GM19397 (cell line): Measurements from ENCODE around the gene PVALB.

Experiments
- ATAC-seq: cut with Tn5 transposase; IDR thresholded peaks from one replicate; pipeline ENCODE4 v1.9.1; 2021; ENCODE audit warnings: mild to moderate bottlenecking, moderate library complexity; ENCODE audit not compliant: unreplicated experiment

PVALB gene

DNA sequence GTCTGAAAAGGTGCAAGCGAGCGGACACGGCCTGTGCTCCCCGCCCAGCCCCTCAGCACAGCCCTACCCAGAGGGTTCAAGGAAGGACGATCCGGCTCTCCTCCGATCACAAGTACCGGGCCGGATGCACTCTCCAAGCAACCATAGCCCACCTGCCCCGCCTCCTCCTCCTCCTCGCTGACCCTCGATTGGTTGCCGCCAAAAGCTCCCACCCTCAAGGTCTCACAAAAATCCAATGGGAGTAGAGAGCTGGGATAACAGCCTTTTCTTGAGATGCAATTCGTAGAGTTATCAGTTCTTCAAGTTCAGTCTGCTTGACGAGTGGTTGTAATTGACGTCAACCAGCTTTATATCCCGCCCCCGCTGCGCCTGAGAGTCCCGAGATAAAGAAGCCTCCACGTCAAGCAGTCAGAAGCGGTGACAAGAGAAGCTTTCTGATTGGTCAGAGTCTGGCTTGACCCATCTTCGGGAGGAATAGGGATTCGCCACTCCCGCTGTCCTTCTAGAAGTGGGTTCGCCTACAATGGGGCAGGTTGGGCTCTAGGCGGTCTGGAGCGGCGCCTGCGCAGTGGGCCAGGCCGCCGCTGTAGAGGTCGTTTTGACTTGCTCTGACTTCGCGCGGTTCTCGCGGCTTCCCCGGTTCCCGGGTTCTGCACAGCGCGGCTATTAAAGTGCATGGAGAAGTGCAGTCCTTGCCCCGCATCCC is 40.7 kb downstream of the PVALB start, which contains the start of gene IFT27:
Gene IFT27, minus strand, starts transcription at position 156 of the 706 bp plus-strand sequence. CDS start 412 bp downstream, outside the sequence.
- ATAC-seq = peak; percentile 88

DNA sequence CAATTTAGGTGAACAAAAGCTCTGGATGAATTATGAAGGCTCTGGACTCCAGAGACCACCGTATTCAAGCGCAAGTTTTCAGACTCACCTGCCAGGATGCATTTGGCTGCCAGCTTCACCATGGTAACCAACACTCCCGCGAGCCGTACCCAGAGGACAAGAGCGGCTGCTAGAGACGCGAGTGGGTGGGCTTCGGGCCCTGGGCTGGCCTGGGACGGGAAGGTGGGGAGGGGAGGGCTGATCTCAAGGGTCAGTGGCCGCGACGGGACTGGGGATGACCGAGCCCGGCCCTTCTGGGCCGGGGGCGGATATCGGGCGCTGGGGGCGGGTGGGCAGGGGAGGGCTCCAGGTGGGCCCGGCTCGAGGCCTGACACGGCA is 41.3 kb downstream of the PVALB start:
- ATAC-seq = no peak

DNA sequence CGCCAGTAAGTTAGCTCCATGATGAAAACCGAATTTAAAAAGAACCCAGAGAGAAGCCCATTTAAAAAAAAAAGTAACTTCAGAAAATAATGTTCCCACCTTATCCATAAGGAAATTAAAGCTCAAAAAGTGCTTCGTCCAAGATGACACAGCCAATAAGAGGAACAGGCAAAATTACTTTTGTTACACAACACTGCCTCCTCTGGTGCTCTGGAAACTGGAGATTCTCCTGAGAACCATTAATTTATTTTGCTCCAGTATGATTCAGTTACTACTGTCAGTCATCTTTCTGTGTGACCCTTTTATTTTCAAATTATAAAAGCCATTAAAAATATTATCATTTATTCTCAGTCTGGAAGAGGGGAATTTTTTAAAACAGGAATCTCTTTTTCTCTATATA is 42.9 kb downstream of the PVALB start:
- ATAC-seq = no peak

DNA sequence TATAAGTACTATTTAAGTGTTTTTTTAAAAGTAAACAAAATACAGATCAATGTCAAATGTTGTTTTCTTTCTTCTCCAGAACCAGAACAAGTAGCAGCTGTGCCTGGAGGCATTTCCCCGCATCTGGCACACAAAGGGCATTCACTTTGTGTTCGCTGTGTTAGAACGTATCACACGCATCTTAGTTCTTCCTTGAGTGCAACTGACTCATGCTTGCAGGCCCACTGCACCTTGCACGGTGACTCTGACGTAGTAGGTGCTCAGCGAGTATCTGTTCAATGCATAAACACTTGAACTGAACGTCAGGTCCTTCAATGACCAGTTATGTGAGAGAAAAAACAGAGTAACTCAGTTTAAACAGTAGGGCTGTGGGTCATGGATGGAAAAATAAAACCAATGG is 44.4 kb downstream of the PVALB start:
- no peak for ATAC-seq

DNA sequence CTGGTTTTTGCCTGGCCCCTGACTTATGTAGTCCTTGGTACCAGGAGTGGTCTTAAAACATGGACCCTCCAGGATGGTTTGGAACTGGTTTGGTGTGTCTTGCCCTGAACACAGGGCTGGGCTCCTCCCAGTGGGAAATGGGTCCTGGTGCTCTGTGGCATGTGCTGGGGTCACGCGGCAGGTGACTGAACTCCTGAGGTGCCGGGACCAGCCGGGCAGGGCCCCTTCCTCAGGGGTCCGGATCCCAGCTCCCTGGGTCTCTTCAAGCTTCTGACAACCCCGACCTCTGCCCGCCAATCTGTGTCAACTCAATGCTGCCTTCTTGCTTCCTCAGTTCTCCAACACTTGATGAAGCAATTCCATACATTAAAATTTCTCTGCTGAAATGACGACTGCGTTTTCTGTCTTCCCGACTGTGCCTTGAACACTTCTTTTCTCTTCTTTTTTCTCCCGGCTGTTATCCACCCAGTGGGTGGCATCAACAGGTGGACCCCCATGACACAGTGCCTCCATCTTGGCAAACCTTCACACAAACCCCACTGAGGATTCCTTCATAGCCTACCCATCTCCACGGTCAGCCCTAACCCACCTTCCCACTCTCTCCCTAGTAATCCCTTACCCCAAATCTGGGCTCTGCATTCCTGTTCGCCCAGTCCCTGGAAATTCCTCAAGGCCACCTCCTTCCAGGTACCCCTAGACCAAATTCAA is 45.3 kb downstream of the PVALB start:
- ATAC-seq = no peak

DNA sequence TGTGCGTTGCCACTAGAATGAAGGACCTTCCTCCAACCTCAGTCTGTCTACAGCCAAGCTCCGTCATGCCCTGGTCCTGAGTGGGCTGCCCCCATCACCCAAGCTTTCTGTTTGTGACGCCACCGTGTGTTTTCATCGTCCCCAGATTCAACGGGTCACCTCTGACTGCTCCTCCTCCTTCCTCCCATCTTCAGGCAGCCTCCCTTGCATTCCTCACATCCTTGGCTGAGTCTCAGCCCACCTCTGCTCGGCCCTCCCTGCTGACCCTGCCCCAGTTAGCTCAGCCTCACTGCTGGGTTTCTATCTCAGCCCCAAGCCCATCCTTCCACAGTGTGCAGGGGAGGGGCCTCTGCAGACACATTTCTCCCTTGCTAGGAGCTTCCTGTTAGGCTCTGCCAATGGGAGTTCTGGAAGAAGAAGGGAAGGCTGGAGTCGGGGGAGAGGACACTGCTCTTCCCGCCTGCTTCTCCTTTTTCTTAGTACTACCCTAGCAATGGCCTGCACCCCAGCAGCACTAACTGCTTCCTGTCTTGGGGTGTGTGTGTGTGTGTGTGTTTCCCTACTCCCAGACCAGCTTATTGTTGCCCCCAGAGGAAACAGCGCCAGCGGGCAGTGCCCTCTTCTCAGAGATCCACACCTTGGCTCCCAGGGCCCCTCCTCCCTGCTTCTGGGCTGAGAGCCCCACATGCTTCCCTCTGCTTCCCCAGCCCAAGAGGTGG is 46.2 kb downstream of the PVALB start:
- ATAC-seq = no peak

DNA sequence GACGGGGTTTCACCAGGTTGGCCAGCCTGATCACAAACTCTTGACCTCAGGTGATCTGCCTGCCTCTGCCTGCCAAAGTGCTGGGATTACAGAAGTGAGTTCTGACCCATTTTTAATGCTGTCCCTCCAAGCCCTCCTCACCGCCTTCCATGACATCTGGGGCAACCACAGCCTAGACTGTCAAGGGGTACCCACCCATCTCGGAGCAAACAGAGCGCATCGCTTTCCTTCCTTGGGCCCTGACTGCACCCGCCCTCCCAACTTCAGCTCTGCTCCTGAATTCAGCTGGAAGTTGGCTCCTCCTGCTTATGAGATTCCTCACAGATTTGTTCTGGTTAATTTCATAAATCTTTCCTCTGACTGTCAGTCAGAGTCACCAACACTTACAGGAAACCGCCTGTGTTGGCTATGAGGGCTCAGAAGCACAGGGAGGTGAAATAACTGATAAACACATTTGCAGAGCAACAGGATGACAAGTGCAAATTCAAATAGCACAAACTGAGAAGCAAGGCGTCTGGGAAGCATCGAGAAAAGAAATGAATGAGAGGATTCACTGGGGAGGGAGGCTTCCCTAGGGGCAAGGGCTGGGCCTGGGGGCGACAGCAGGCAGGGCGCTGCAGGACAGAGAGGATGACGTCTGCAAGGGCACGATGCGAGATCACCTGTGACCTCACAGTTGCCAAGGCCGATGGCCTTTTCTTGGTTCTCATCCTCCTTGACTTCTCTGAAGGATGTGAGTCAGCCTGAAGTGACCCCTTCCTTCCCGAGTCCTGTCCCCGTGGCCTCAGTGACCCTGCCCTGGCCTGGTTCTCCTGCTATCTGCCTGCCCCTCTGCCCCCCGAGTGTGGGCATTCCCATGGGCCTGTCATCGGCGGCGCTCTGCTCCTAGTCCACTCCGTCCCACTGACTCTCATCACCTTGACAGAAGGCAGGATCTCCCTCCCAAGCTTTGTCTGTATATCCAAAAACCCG is 47.0 kb downstream of the PVALB start:
- no peak for ATAC-seq

DNA sequence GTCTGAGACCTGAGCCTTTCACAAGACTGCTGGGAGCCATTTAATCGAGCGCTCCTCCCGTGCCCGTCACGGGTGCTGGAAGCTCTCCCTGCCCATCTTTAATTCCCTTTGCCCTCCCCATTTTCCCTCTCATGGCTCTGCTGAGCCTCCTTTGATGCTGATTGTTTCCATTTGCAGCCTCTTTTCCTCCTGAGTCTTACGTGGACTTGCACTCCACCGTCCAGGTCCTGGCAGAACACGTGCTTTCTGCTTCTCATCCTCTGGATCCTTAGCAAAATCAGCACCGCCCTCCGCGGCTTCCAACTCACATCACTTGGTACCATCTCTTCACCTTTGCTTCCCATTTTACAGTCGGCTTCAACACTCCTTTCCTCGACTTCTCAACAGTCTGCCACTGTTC is 48.2 kb downstream of the PVALB start:
- no peak for ATAC-seq

DNA sequence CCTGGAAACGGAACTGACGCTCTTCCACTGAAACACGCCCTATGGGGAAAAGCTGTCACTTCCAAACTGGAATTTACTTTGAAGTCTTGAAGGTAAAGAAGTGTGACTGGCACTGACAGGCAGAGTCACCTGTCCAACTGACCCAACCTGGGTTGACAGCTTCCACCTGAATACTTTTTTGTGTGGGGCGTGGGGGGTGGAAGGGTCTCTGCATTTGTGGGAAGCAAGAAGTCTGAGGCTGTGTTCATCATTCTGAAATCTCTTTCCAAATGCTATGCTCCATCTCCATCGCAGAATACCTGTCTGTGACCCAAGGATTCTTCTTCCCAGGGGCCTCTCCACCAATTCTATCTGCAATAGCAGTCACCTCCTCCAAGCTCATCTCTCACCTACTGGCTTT is 48.7 kb downstream of the PVALB start:
- no peak for ATAC-seq

DNA sequence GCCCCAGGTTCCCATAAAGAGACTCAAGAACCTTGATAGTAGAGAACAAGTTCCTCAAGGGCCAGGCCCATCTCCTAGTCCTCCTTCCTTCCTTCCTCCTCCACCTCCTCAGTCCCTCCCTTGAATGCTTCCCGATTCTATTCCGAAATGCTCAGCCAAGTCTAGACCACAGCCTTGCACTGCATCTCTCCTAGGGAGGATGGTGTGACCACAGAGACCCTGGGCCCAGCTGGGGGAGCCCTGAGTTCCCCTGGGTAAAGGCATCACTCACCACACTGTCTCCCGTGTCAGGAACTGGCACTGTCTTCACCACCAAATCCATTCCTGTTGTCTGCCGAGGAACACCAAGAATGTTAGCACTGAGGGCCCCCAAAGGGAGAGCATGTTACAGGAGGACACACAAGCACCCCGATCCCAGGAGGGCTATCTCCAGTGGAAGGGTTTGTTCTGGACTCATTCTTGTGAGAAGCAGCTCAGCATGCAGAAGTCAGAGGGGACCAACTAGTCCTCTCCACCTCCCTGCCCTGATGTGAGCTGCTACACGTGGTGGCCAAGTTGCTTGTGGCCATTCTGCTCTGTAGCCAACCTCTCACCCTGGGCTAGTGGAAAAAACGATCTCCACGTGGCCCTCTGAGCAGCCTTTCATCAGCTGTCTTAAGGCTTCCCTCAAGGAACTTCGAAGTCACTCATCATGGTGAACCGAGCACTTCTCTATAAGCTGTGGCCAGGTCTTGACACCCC is 49.6 kb downstream of the PVALB start:
- no peak for ATAC-seq

DNA sequence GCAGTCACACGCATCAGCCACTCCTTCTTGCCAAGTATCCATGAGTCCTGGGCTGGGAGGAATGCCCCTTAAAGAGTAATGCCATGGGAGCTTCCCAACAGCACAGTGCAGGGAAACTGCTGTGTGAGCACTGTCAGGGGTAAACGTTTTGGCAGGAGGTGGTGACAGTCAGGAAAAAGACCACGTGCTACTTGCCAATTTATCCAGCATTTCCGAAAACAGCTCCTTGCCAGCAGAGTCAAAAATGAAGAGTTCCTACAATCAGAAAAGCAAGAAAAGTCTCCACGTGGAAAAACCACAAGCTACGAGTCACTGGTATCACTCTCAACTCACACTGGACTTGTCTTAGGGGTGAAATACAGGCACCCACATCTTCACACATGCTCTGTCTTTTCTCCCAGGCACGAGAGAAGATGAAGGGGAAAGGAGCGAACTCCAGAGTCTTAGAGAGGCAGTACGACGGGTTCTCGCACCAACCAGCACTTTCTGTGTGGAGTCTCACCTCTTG is 50.8 kb downstream of the PVALB start:
- ATAC-seq = no peak

DNA sequence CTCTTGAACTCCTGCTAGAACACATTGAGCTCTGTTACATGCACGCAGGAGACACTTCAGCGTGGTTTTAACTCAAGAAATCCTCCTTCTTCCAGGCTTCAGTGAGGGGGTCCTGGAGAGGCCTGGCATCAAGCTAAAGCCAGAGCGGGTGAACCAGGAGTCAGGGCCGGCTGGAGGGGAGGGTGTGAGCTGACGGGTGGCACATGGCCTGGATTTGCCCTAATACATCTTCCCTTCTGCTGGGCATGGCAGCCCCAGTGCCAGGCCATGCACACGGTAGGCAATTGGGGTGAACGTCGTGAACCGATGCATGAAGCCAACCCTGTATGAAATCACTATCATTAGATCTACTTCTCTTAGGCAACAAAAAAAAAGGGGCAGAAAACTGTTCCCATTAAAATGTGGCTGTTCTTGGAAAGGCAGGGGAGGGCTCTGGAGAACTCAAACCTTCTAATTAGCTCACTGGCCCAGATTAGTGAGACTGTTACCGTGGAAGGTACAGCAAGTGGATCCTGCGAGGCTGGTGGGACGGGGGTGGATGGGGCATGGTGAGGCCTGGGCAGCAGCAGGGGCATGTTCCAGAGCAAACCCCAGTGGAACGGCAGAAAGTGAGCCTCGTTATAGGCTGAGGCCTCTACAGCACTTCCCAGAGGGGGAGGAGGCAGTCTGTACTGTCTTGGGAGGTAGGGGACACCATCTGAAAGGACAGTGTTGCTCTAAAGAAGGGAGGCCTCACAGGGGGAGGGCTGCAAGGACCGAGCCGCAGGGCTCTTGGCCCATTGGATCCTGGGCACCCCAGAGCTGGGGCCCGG is 51.5 kb downstream of the PVALB start:
- ATAC-seq = no peak

DNA sequence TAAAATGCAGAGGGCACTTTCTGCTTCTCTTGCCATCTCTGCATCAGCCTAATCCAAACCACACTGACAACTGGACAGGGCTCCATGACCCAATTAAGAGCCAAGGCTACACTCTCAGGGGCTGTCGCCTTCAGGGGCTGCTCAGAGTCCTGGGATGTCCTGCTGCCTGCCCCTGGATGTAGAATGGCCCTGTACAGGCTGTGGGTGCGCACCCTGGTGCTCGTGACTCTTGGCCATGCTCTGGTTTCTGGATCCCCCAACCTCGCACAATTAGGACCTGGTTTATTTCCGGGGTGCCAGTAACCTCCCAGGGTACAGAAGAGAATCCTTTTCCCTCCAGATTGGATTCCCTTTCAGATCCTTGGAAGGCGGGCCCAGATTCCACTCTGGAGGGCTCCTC is 52.2 kb downstream of the PVALB start:
- ATAC-seq = no peak

DNA sequence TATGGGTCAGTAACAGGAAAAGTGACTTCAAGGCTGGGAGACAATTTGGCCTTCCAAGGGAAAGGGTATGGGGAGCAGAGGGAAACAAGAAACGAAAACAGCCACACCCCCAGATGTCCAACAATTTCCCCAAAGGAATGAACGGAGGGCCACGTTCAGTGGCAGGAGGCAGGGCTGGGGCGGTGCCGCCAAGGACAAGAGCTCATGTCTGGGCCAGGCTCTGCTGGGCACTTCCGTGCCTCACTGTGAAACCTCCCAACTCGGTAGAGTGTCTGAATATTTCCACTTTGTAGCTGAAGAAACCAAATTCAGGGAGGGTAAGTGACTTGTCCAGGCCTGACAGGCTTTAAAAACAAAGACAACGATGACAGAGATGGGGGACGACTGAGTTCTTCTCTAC is 52.8 kb downstream of the PVALB start:
- no peak for ATAC-seq

DNA sequence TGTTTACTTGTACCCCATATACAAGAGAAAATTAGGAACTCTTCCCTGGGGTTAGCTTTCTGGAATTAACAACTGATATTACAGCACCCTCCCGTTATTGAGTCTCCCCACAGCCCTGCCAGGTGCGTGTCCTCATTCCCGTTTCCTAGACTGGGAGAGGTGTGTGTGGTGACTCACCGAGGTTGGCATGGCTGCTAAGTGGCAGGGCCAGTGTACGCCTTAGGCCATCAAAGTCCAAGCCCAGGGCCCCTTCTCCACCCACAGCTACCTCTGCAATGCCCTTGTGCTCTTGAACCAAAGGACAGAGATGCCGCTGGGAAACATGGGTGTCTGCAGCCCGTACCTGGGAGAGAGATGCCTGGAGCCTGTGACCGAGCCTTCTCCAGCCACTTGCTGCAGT is 53.3 kb downstream of the PVALB start:
- no peak for ATAC-seq

DNA sequence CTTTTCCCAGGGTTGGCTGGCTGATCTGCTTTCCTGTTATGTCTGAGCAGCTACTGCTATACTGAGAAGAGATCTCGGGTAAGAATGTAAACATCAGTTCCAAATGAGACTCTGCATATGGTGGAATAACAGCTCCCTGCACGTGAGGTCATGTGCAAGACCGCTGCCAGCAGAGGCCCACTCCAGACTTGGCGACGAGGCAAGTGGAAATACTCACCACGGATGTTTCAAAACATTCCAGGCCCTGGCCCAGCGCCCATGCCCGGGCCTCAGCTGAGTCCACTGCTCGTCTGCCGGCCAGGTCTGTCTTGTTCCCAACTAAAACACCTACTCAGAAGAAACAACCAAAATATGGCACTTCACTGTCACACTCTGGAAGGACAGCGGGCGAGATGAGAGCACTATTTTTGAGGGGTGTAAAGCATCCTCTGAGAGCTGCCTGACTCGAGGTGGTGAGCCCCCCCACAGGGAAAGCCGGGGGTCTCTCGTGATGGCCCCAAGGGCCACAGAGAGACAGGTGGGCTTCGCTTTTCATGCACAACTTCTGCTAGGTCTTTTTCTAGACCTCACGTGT is 54.1 kb downstream of the PVALB start:
- ATAC-seq = no peak

DNA sequence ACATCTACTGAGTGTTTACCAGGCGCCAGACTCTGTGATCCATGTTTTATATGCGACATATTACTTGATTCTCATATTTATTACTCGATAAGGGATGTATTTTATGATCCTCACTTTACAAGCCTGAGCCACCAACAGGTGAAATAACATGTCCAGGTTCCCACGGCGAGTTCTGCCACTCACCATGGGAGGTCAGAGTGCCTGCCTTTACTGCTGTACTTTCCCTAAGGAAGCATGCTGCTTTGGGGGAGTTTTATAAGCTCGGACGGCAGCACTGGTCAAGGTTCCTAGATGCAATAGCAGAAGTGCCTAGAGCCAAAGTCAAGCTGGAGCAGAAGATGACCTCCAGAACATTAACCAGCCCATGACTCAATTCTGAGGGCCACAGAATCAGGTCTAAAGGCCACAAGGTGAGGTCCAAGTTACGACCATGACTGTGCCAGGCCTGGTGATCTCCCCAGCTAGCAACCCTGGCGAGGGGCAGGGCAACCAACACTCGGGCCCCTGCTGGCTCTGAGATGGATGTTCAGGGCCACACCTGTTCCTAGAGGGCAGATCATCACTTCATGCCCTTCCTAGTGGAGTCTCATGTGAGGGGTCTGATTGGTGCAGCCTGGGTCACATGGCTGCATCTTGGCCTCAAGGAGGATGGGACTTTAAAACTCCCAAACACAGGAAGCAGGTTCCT is 55.1 kb downstream of the PVALB start:
- no peak for ATAC-seq

DNA sequence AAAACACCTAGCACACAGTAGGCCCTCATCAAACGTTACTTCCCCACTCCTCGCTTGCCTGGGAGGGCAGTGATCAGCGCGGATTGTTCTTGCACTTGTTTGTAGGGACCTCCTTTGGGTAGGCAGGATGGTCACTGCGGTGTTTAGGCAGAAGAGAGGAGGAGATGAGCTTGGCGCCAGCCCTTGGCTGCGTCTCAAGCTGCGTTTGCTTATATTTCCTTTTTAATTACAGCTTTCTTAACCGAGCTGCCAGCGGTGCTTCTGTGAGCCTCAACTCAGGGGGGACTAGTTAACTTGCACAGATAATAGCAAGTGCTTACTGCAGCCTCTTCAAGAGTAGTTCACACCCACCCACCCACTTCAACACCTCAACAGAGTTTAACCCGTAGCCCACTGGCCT is 56.0 kb downstream of the PVALB start:
- ATAC-seq = no peak
